ENCODE results near the gene IFT20.

Gene IFT20

DNA sequence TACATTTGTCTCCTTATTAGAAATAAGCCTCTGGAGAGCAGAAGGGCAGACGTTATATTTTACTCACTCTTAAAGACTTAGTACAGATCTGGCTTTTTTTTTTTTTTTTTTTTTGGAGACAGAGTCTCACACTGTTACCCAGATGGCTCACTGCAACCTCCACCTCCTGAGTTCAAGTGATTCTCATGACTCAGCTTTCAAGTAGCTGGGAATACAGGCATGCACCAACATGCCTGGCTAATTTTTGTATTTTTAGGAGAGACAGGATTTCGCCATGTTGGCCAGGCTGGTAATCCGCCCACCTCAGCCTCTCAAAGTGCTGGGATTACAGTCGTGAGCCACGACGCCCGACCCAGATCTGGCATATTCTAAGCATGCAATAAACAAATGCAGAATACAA, 52.7 kb downstream of the IFT20 start:
- Histone ChIP-seq H3K27me3 (ENCODE audit: control insufficient read depth, insufficient read depth, low read length) (no peaks in the 10 kb centered on the region), H3K27ac (ENCODE audit: low read length) (no peak overlapping the region), H3K4me1 (ENCODE audit: control insufficient read depth, insufficient read depth, low read length) (no peaks in the 10 kb centered on the region), H3K9me3 (ENCODE audit: control insufficient read depth, insufficient read depth, low read length) (no peaks in the 10 kb centered on the region), H3K4me3 (ENCODE audit: low read length) (no peak overlapping the region), H3K36me3 (ENCODE audit: control insufficient read depth, insufficient read depth, low read length) (no peaks in the 10 kb centered on the region)
- no peak for DNase-seq (ENCODE audit: low read depth, low spot score)
- WGBS (ENCODE audit: insufficient coverage, insufficient read length) = no CpG with 5 or more reads among the region's 7 CpGs

DNA sequence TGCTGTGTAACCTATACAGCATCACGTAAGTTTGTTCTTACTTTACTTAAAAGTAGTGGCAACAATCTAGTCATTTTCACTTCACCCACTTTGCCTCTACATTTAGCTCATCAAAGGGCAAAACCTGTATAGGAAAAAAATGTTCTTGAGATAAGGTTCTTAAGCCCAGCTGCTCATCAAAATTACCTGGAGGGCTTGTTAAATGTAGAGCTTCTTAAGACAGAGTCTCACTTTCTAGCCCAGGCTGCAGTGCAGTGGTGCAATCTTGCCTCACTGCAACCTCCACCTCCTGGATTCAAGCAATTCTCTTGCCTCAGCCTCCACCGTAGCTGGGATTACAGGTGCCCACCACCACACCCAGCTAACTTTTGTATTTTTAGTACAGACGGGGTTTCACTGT, 54.4 kb downstream of the IFT20 start:
- no peak for DNase-seq (ENCODE audit: low read depth, low spot score)
- Histone ChIP-seq H3K9me3 (ENCODE audit: control insufficient read depth, insufficient read depth, low read length) (no peaks in the 10 kb centered on the region), H3K4me1 (ENCODE audit: control insufficient read depth, insufficient read depth, low read length) (no peaks in the 10 kb centered on the region), H3K27ac (ENCODE audit: low read length) (no peak overlapping the region), H3K4me3 (ENCODE audit: low read length) (no peak overlapping the region), H3K27me3 (ENCODE audit: control insufficient read depth, insufficient read depth, low read length) (no peaks in the 10 kb centered on the region), H3K36me3 (ENCODE audit: control insufficient read depth, insufficient read depth, low read length) (no peaks in the 10 kb centered on the region)
- no CpG with 5 or more reads among the region's 3 CpGs for WGBS (ENCODE audit: insufficient coverage, insufficient read length)

DNA sequence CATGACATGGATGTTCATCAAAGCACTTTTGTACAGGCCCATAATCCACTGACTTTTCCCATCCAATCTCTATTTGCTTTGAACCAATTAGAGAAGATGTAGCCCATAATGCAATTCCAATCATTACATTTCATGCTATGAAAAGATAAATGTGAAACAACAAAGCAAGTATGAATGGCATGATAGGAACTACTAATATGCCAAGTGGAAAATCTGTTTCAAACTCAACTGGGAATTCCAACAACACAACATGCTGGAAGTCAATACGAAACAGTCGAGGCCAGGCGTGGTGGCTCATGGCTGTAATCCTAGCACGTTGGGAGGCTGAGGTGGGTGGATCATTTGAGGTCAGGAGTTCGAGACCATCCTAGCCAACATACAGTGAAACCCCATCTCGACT, 55.9 kb downstream of the IFT20 start:
- no CpG with 5 or more reads among the region's 6 CpGs for WGBS (ENCODE audit: insufficient coverage, insufficient read length)
- no peak for DNase-seq (ENCODE audit: low read depth, low spot score)
- no peaks in the 10 kb centered on the region for H3K9me3 ChIP-seq (ENCODE audit: control insufficient read depth, insufficient read depth, low read length)

More for the DNA sequence above, 55.9 kb downstream of the IFT20 start:
- Histone ChIP-seq H3K4me3 (ENCODE audit: low read length) (no peak overlapping the region), H3K4me1 (ENCODE audit: control insufficient read depth, insufficient read depth, low read length) (no peaks in the 10 kb centered on the region), H3K27ac (ENCODE audit: low read length) (no peak overlapping the region), H3K36me3 (ENCODE audit: control insufficient read depth, insufficient read depth, low read length) (no peaks in the 10 kb centered on the region), H3K27me3 (ENCODE audit: control insufficient read depth, insufficient read depth, low read length) (no peaks in the 10 kb centered on the region)
